HG02759 (cell line): ENCODE measurements around the gene LRSAM1.

Source experiments
- ATAC-seq: cut with Tn5 transposase; IDR thresholded peaks from one replicate; pipeline ENCODE4 v1.9.1; 2021; ENCODE audit warnings: mild to moderate bottlenecking, moderate library complexity; ENCODE audit not compliant: unreplicated experiment

LRSAM1 gene

GRCh38 chr9:127494304-127494702 is 43.0 kb downstream of the LRSAM1 start:
- no peak for ATAC-seq

- ATAC-seq = no peak
These were observed 44.7 kb downstream of the LRSAM1 start for GRCh38 chr9:127495884-127496555.

- ATAC-seq = no peak
These were observed 45.7 kb downstream of the LRSAM1 start for GRCh38 chr9:127496974-127497373.

- no peak for ATAC-seq
These were observed 46.5 kb downstream of the LRSAM1 start for GRCh38 chr9:127497656-127498290.

GRCh38 chr9:127498298-127498697 is 47.0 kb downstream of the LRSAM1 start:
- ATAC-seq = no peak

GRCh38 chr9:127500399-127500798 is 49.1 kb downstream of the LRSAM1 start:
- ATAC-seq = no peak

GRCh38 chr9:127500862-127501261 is 49.6 kb downstream of the LRSAM1 start:
- no peak for ATAC-seq

GRCh38 chr9:127501821-127502343 is 50.6 kb downstream of the LRSAM1 start:
- no peak for ATAC-seq

- no peak for ATAC-seq
These were observed 51.5 kb downstream of the LRSAM1 start for GRCh38 chr9:127502706-127503378.

GRCh38 chr9:127503379-127503921 is 52.1 kb downstream of the LRSAM1 start:
- ATAC-seq = no peak

- ATAC-seq = no peak
These were observed 52.9 kb downstream of the LRSAM1 start for GRCh38 chr9:127503947-127504886.

GRCh38 chr9:127504887-127505251 is 53.6 kb downstream of the LRSAM1 start:
- ATAC-seq = no peak

- no peak for ATAC-seq
These were observed 54.2 kb downstream of the LRSAM1 start for GRCh38 chr9:127505396-127506116.

GRCh38 chr9:127506117-127506813 is 55.0 kb downstream of the LRSAM1 start:
- ATAC-seq = no peak

GRCh38 chr9:127506814-127507750 is 55.8 kb downstream of the LRSAM1 start:
- ATAC-seq = no peak

GRCh38 chr9:127507751-127508648 is 56.7 kb downstream of the LRSAM1 start:
- ATAC-seq = no peak

GRCh38 chr9:127508901-127509260 is 57.6 kb downstream of the LRSAM1 start:
- ATAC-seq = no peak
